Measurements from ENCODE around the gene CTDP1.

DNA sequence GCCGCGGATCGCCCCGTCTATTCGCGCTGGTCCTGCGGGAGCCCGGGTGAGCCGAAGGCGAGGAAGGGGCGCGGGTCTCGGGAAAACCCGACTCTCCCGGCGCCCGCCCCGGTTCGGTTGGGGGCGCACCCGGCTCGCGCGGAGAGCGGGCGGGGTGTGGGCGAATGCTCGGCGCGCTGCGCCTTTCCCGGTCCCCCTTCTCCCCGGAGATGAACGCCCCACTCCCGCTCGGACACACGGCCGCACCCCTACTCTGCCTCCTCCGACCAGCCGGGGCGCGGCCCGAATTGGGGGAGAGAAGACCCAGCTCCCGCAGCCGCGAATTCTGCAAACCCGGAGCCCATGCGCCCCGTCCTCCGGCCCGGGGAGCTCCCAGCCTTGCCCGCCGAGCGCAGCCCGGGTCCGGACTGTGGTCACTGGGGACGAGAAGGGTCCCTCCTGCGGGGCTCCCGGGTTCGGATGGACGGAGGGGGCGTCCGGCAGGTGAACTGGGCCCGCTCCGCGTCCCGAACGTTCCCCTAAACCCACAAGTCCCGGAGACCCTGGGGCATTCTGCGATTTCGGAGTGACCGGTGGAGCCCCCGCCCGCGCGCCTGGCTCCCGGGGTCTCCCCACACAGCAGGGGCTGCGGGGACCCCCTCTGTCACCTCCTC is 118.9 kb downstream of the CTDP1 start:
- no peak for TF ChIP-seq ZNF565 (CRISPR knock-in tag; conservative IDR thresholded peaks at IDR 0.05; ENCODE audit: low read depth)
- no peak for TF ChIP-seq ZFP30 (CRISPR knock-in tag; IDR thresholded peaks at IDR 0.05)
- TF ChIP-seq, protein P1, sequence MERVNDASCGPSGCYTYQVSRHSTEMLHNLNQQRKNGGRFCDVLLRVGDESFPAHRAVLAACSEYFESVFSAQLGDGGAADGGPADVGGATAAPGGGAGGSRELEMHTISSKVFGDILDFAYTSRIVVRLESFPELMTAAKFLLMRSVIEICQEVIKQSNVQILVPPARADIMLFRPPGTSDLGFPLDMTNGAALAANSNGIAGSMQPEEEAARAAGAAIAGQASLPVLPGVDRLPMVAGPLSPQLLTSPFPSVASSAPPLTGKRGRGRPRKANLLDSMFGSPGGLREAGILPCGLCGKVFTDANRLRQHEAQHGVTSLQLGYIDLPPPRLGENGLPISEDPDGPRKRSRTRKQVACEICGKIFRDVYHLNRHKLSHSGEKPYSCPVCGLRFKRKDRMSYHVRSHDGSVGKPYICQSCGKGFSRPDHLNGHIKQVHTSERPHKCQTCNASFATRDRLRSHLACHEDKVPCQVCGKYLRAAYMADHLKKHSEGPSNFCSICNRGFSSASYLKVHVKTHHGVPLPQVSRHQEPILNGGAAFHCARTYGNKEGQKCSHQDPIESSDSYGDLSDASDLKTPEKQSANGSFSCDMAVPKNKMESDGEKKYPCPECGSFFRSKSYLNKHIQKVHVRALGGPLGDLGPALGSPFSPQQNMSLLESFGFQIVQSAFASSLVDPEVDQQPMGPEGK (CRISPR knock-in tag; IDR thresholded peaks at IDR 0.05; ENCODE audit: borderline replicate concordance) = no peak
- TF ChIP-seq GLIS3 (CRISPR knock-in tag; IDR thresholded peaks at IDR 0.05) = no peak
- no peak for TF ChIP-seq ARNTL (CRISPR knock-in tag; IDR thresholded peaks at IDR 0.05; ENCODE audit: borderline replicate concordance, low read depth)
